Astrocyte of the cerebellum (primary cell): ENCODE data around the gene VTI1B.
"Not testable (repeated sequence)": the region's sequence is repeated elsewhere in the genome, so short reads cannot be mapped to it uniquely, and the experiment has no call there.

Experiments used
- DNase-seq: peaks from one replicate; pipeline ENCODE4 v3.0.0-alpha.2; 2011; ENCODE audit warnings: low read depth
- H3K4me3 ChIP-seq: 2 replicates; pipeline ENCODE4 v1.5.1; 2011; ENCODE audit warnings: mild to moderate bottlenecking, low read depth, low read length, moderate library complexity
- in situ Hi-C: cut with HindIII; loops from 2 replicates; pipeline ENCODE4 v1.10.0; 2017; ENCODE audit warnings: low sequenced_read_pairs
- TF ChIP-seq, protein P1 (sequence below): IDR thresholded peaks from 2 replicates; pipeline ENCODE4 v1.5.1; 2012; ENCODE audit warnings: low read length, low read depth, moderate library complexity, mild to moderate bottlenecking; ENCODE audit errors: missing control alignments

The VTI1B gene

DNA sequence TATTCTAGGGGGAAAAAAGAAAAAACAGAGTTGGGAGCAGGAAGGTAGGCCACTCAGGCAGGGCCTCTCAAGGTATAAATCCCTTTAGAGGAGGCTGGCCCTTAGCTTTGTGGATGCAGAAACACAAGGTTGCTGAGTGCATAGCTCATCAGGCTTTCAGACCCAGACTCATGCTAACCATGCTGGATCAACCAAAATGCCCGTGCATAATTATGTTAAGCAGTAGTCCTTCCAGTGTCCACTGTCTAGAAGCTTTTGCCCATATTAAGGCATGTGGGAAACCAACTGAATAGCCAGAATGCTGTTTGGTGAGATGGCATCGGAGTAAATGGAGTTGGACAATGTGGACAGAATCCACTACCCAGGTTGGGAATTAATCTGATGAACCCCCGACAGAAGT is 35.8 kb downstream of the VTI1B start:
- TF ChIP-seq, protein P1, sequence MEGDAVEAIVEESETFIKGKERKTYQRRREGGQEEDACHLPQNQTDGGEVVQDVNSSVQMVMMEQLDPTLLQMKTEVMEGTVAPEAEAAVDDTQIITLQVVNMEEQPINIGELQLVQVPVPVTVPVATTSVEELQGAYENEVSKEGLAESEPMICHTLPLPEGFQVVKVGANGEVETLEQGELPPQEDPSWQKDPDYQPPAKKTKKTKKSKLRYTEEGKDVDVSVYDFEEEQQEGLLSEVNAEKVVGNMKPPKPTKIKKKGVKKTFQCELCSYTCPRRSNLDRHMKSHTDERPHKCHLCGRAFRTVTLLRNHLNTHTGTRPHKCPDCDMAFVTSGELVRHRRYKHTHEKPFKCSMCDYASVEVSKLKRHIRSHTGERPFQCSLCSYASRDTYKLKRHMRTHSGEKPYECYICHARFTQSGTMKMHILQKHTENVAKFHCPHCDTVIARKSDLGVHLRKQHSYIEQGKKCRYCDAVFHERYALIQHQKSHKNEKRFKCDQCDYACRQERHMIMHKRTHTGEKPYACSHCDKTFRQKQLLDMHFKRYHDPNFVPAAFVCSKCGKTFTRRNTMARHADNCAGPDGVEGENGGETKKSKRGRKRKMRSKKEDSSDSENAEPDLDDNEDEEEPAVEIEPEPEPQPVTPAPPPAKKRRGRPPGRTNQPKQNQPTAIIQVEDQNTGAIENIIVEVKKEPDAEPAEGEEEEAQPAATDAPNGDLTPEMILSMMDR = no peak
- in situ Hi-C loops = no loop called here
- no peak overlapping the region for H3K4me3 ChIP-seq
- DNase-seq = no peak

GRCh38 chr14:67636361-67636919 is 38.0 kb downstream of the VTI1B start:
- H3K4me3 ChIP-seq = no peak overlapping the region
- in situ Hi-C loops = no loop called here
- TF ChIP-seq, protein P1 = no peak
- DNase-seq = no peak

GRCh38 chr14:67633451-67634147 is 40.8 kb downstream of the VTI1B start:
- TF ChIP-seq, protein P1 = no peak
- DNase-seq = no peak
- in situ Hi-C loops = no loop called here
- no peak overlapping the region for H3K4me3 ChIP-seq

DNA sequence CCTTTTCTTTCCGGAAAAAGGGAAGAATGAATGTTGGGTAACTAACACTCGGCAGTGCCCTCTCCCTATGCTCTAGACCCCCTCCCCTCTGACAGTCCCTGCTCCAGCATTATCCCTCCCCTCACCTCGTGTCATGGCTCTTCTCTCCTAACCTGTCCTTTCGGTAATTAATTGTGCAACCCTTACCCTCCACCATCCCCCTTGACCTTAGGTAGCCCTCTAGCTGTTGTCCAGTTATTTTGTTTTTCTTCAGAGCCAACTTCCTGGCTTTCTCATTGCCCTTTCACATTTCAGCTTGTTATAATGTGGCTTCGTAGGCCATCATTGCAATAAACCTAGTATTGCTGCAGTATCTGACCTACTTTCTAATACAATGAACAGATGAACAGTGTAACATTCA is 43.5 kb downstream of the VTI1B start:
- H3K4me3 ChIP-seq = no peak overlapping the region
- TF ChIP-seq, protein P1 = no peak
- in situ Hi-C loops = no loop called here
- no peak for DNase-seq

GRCh38 chr14:67630186-67630585 is 44.2 kb downstream of the VTI1B start:
- TF ChIP-seq, protein P1 = no peak
- no peak overlapping the region for H3K4me3 ChIP-seq
- no peak for DNase-seq
- in situ Hi-C loops = no loop called here

DNA sequence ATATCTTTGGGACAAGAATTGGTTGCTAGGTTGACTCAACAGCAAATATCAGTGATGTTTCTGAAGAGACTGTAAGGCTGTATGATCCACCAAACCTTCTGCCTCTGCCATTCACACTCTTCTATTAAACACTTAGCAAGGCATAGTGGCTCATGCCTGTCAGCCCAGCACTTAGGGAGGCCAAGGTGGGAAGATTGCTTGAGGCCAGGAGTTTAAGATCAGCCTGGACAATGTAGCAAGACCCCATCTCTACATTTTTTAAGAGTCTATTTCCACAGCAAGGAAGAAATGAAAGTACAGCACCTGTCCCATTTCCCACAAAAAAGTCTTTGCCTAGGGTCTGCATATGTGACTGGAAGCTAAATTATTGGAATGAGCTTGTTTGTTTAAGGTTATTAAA is 46.9 kb downstream of the VTI1B start:
- no peak for DNase-seq
- TF ChIP-seq, protein P1 = no peak
- in situ Hi-C loops = no loop called here

GRCh38 chr14:67626131-67626530 is 48.3 kb downstream of the VTI1B start:
- in situ Hi-C loops, H3K4me3 ChIP-seq, DNase-seq: not testable (repeated sequence)

More for the DNA sequence above, 46.9 kb downstream of the VTI1B start:
- no peak overlapping the region for H3K4me3 ChIP-seq
